Fibroblast of the aortic adventitia (primary cell): Measurements from ENCODE around the gene FOXP1. TPM values are rescaled to one million over a fixed set of nuclear protein-coding genes. Genes with fewer than 3 reads are reported as not detected.

ENCODE experiments used
- DNase-seq: peaks from one replicate; pipeline ENCODE4 v3.0.0-alpha.2; 2010; ENCODE audit warnings: low read depth
- H3K4me3 ChIP-seq: 2 replicates; pipeline ENCODE4 v1.5.1; 2011; ENCODE audit warnings: low read depth, mild to moderate bottlenecking, control low read depth, low read length, moderate library complexity
- CTCF ChIP-seq: IDR thresholded peaks from 2 replicates; pipeline ENCODE4 v1.5.1; 2011; ENCODE audit warnings: mild to moderate bottlenecking, low read length, control low read depth, inconsistent platforms; ENCODE audit not compliant: insufficient read depth
- total RNA-seq: library from RNA; depleted of rRNA; stranded (reverse); fragments of >200 nt; gene quantifications from 2 replicates; pipeline ENCODE4 v1.2.3, GENCODE V29; 2012; ENCODE audit warnings: low replicate concordance

The FOXP1 gene
- total RNA-seq, 1 donor, result 115 TPM

- peak overlapping the region; percentile 65 for H3K4me3 ChIP-seq
- peak; percentile 52 for DNase-seq
- no peak for TF ChIP-seq CTCF
Observed at GRCh38 chr3:71245971-71246880, 337.3 kb downstream of the FOXP1 start.

- H3K4me3 ChIP-seq, result peak overlapping the region; percentile 65
- no peak for TF ChIP-seq CTCF
- DNase-seq, result peak; percentile 86
Observed at GRCh38 chr3:71244826-71245488, 338.6 kb downstream of the FOXP1 start.

- peak; percentile 96 for DNase-seq
- peak overlapping the region; percentile 65 for H3K4me3 ChIP-seq
Observed at GRCh38 chr3:71244153-71244825, 339.2 kb downstream of the FOXP1 start.

GRCh38 chr3:71243229-71243628 lies 340.3 kb downstream of the FOXP1 start:
- DNase-seq, result peak; percentile 80
- TF ChIP-seq CTCF, result no peak
- H3K4me3 ChIP-seq, result peak overlapping the region; percentile 65

More at GRCh38 chr3:71244153-71244825, 339.2 kb downstream of the FOXP1 start:
- TF ChIP-seq CTCF, result peak; percentile 18

- no peak overlapping the region for H3K4me3 ChIP-seq
- DNase-seq, result no peak
- TF ChIP-seq CTCF, result no peak
Observed at GRCh38 chr3:71241981-71242560, 341.5 kb downstream of the FOXP1 start.

GRCh38 chr3:71241246-71241901 lies 342.2 kb downstream of the FOXP1 start:
- no peak for DNase-seq
- TF ChIP-seq CTCF, result no peak
- H3K4me3 ChIP-seq, result no peak overlapping the region
